Measurements from ENCODE around the gene C20orf141.

DNA sequence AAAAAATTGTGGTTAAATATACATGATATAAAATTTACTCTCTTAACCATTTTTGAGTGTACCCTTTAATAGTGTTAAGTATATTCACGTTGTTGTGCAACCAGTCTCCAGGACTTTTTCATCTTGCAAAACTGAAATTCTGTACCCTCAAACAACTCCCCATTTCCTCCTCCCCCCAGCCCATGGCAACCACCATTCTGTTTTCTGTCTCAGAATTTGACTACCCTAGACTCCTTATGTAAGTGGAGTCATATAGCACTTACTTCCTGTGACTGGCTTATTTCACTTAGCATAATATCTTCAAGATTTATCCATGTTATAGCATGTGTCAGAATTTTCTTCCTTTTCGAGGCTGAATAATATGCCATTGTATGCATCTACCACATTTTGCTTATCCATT, 30.8 kb downstream of the C20orf141 start:
- TF ChIP-seq GATA2 (IDR thresholded peaks at IDR 0.05; ENCODE audit: low read depth, low read length) (no peak), GATA3 (IDR thresholded peaks at IDR 0.05; ENCODE audit: low read depth, low read length) (no peak)

Measured in SH-SY5Y (cell line).